Activated naive CD8-positive, alpha-beta T cell (primary cell): ENCODE data around the gene SIRT7.

Experiments used
- H3K27ac Mint-ChIP-seq: one replicate; pipeline ENCODE4 v1.8.0; 2021; ENCODE audit warnings: mixed read lengths
- H3K27me3 Mint-ChIP-seq: one replicate; pipeline ENCODE4 v1.8.0; 2021; ENCODE audit warnings: mixed read lengths
- H3K36me3 Mint-ChIP-seq: one replicate; pipeline ENCODE4 v1.8.0; 2021; ENCODE audit warnings: mixed read lengths
- H3K4me1 Mint-ChIP-seq: one replicate; pipeline ENCODE4 v1.8.0; 2021; ENCODE audit warnings: low read depth, mixed read lengths
- H3K4me3 Mint-ChIP-seq: one replicate; pipeline ENCODE4 v1.8.0; 2021; ENCODE audit warnings: mild to moderate bottlenecking, mixed read lengths
- H3K9me3 Mint-ChIP-seq: one replicate; pipeline ENCODE4 v1.8.0; 2021; ENCODE audit warnings: low read depth, mixed read lengths

The SIRT7 gene, protein sequence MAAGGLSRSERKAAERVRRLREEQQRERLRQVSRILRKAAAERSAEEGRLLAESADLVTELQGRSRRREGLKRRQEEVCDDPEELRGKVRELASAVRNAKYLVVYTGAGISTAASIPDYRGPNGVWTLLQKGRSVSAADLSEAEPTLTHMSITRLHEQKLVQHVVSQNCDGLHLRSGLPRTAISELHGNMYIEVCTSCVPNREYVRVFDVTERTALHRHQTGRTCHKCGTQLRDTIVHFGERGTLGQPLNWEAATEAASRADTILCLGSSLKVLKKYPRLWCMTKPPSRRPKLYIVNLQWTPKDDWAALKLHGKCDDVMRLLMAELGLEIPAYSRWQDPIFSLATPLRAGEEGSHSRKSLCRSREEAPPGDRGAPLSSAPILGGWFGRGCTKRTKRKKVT

DNA sequence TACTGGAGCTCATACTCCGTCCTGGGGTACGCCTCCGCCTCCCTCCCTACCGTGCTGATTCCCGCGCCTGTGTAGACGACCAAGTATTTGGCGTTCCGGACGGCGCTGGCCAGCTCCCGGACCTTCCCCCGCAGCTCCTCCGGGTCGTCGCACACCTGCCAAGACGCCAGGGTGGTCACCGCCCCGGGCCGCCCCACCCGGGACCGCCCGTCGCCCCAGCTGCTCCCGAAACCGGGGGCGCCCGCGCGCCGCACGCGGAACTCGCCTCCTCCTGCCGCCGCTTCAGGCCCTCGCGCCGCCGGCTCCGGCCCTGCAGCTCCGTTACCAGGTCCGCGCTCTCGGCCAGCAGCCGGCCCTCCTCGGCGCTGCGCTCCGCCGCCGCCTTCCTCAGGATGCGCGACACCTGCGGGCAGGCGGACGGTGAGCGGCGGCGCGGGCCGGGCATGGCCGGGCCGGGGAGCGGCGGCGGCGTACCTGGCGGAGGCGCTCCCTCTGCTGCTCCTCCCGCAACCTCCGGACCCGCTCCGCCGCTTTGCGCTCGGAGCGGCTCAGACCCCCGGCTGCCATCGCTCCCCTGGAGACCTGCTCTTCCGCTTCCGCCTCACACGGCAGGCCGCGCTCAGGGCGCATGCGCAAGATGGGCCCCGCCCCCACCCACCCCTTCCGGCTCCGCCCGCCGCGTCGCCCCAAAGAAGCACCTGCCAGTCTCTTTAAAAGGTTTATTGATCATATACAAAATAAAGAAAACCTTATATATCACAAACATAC lies at the start of gene SIRT7:
Gene SIRT7, minus strand, starts transcription at position 612 of the 768 bp plus-strand sequence. Its CDS starts 45 bp downstream, at position 567.
- peak within 1 kb of the TSS; percentile 89 for H3K4me3 Mint-ChIP-seq
- no peaks in the 10 kb centered on the region for H3K9me3 Mint-ChIP-seq
- H3K4me1 Mint-ChIP-seq: peaks cover 27% of the 10 kb centered on the region
- H3K27ac Mint-ChIP-seq: no peak within 1 kb of the TSS
- H3K27me3 Mint-ChIP-seq: no peaks in the 10 kb centered on the region
- H3K36me3 Mint-ChIP-seq: peaks cover 6% of the 10 kb centered on the region

DNA sequence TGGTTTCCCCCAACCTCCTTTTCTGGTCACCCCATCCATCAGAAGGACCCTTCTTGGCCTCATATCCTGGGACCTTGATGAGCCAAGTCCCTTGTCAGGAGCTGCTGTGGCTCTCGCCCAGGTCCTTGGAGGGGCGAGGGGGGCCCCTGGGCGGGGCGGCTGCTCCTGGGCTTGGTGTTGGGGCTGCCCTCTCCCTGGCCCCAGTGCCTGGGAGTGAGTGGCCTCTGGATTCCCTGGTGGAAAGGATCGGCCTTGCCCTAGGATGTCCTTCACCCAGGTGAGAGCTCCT lies 49.2 kb upstream of the SIRT7 start:
- Mint-ChIP-seq H3K4me1 (peaks cover 21% of the 10 kb centered on the region), H3K4me3 (no peak overlapping the region), H3K27me3 (peaks cover 1% of the 10 kb centered on the region), H3K27ac (no peak overlapping the region), H3K9me3 (no peaks in the 10 kb centered on the region), H3K36me3 (no peaks in the 10 kb centered on the region)

- no peak overlapping the region for H3K4me3 Mint-ChIP-seq
- no peak overlapping the region for H3K27ac Mint-ChIP-seq
- H3K27me3 Mint-ChIP-seq: peaks cover 1% of the 10 kb centered on the region
- peaks cover 21% of the 10 kb centered on the region for H3K4me1 Mint-ChIP-seq
- H3K9me3 Mint-ChIP-seq: no peaks in the 10 kb centered on the region
- no peaks in the 10 kb centered on the region for H3K36me3 Mint-ChIP-seq
Measured at GRCh38 chr17:81966343-81967243, 48.6 kb upstream of the SIRT7 start.

DNA sequence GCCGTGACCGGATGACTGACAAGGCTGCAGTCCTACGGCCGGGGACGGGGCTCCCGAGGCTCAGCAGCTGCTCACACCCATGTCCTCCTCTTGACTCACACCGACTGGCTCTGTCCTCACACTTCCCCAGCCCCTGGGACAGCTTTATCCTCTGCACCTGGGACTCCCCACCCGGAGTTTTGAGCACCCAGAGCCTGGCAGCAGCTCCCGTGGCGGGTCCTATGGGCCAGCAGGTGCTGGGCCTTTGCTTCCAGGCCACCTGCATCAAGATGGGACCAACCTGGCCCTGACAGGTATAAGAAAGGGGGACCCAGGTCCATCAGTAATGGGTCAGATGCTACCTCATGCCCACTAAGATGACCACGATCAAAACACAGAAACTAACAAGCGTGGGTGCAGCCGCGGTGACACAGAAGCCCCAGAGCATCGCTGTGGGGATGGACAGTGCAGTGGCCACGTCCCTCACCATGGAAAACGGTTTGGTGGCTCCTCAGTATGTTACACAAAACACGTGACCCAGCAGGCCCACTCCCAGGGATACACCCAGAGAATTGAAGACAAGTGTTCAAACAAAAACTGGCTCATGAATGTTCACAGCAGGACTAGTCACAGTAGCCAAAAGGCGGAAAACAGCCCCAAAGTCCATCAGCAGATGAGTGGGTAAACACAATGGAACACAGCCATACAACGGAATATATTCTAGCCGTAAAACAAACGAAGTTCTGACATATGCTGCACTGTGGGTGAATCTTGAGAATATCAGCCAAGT lies 46.3 kb upstream of the SIRT7 start:
- H3K9me3 Mint-ChIP-seq: no peaks in the 10 kb centered on the region
- H3K4me1 Mint-ChIP-seq: peaks cover 18% of the 10 kb centered on the region
- H3K27me3 Mint-ChIP-seq: peaks cover 1% of the 10 kb centered on the region
- no peak overlapping the region for H3K27ac Mint-ChIP-seq
- H3K4me3 Mint-ChIP-seq: no peak overlapping the region
- H3K36me3 Mint-ChIP-seq: no peaks in the 10 kb centered on the region

DNA sequence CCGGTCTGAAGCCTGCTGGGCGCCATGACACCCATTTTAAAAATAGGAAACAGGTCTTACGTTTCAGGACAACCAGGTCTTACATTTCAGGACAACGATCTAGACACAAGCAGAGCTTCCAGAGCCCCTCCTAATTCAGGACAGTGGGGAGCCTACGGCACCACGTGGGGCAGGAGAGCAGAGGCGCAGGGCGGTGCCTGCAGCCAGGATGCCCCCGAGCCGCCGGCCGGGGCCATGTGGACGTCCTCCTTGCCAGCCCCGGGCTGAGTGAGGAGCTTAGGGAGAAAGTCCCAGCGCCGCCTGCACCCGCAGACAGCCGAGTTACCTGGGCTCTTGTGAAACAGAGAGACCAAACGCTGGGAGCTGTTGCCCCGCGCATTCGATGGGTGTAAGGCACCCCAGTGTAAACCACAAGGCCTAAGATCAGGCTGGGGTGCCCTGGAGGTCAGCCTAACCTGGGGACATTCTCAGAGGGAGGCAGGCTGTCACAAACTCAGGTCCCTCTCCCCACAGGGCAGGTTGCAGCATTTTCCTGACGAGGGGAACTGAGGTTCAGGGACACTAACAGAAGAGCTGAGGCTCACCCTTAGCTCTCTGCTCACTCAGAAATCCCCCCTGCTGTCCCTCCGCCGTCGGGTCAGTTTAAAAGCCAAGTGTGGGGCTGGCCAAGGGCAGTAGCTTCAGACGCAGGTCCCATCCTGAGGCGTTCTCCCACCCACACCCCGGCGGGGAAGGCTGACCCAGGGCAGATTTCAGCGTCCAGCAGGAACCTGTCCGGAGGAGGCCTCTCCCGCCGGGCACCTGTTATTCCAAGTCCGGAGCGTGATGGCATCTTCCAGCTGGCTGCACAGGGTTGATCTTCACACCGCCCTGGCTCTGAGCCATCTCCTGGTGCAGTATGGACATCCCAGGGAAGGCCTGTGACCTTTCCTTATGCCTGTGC lies 44.8 kb upstream of the SIRT7 start:
- Mint-ChIP-seq H3K27ac (no peak overlapping the region), H3K9me3 (no peaks in the 10 kb centered on the region), H3K4me3 (peak overlapping the region; percentile 30), H3K4me1 (peaks cover 8% of the 10 kb centered on the region), H3K36me3 (no peaks in the 10 kb centered on the region), H3K27me3 (peaks cover 4% of the 10 kb centered on the region)

DNA sequence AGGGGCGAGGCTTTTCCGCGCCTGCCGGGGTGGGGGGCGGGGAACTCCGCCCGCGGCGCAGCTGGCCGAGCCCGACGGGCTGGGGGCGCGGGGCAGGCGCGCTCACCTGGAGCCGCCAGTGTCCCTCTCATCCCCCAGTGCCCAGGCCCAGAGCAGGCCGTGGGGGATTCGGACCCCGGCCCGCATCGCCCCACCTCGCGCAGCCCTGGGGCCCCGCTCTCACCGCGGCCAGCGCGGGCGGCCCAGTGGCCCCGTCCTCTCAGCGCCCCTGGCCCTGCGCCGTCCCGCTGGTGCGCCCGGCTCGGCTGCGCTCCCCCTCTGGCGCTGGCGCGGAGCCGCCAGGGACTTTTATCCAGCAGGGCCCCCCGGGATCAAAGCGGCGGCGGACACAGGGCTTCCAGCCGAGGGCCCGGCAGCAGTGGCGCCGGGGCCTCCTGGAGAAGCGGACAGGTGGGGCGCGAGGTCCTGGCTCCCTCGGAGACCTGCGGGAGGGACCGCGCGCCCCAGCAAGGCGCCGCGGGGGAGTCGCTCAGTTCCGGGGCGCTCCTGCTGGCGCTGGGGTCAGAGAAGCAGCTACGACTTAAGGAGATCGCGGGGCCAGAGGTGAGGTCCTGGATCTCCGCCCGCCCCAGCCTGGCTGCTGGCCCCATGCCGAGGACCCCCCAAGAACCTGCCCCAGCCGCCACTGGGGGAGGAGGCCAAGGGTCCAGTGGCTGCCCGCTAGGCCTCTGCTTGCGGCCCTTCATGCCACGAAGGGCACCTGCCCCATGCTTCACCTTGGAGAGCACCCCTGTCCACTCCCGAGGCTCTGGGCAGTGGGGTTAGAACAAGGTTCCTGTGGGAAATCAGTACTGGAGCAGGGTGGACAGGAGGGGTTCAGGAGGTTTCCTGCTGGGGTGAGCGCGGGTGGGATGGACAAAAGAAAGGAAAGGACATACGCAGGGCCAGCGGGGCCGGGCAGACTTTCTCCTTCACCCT lies 43.8 kb upstream of the SIRT7 start:
- H3K4me3 Mint-ChIP-seq: peak overlapping the region; percentile 30
- H3K27me3 Mint-ChIP-seq: peaks cover 4% of the 10 kb centered on the region
- no peaks in the 10 kb centered on the region for H3K9me3 Mint-ChIP-seq
- H3K4me1 Mint-ChIP-seq: peaks cover 8% of the 10 kb centered on the region
- H3K36me3 Mint-ChIP-seq: no peaks in the 10 kb centered on the region
- no peak overlapping the region for H3K27ac Mint-ChIP-seq

- Mint-ChIP-seq H3K36me3 (no peaks in the 10 kb centered on the region), H3K27me3 (peaks cover 4% of the 10 kb centered on the region), H3K4me3 (no peak within 1 kb of the TSS), H3K27ac (no peak within 1 kb of the TSS), H3K9me3 (no peaks in the 10 kb centered on the region), H3K4me1 (peaks cover 5% of the 10 kb centered on the region)
Measured at GRCh38 chr17:81961087-81961511, 43.1 kb upstream of the SIRT7 start, which contains the start of gene NOTUM. Gene NOTUM (minus strand): TSS chr17:81961187. CDS start chr17:81960909, 278 bp downstream.

DNA sequence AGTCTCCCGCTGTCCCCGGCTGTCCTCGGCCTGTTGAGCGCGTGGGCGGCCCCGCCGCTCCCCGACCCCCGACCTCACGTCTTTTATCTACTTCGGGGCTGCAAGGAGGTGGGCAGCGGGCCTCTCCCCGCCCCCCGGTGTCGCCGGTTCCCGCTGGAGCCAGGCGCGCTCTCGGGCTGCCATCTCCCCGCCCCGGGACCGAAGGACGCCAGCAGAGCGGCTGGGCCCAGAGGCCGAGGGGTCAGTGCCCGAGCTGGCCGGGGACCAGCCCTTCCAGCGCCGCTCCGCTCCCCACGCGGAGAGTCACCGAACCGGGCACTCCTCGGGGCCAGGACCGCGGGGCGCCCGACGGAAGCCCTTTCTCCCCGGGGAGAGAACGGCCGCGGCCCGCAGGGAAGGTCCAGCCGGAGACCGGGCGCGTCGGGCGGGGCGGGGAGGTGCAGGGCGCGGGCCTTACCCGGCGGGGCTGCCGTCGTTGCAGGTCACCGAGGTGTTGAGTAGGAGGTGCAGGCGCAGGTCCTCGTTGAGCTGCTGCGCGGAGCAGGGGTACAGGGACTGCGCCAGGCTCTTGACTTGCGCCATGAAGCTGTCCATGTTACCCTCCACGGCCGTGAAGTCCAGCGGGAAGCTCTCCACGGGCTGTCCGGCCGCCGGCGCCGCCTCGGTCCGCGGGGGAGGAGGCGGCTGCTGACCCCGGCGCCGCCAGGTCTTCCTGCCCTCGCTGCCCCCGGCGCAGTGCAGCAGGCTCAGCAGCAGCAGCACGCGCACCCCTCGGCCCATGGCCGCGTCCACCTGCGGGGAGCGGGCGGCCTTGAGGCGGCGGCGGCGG lies 42.4 kb upstream of the SIRT7 start:
- peaks cover 4% of the 10 kb centered on the region for H3K27me3 Mint-ChIP-seq

DNA sequence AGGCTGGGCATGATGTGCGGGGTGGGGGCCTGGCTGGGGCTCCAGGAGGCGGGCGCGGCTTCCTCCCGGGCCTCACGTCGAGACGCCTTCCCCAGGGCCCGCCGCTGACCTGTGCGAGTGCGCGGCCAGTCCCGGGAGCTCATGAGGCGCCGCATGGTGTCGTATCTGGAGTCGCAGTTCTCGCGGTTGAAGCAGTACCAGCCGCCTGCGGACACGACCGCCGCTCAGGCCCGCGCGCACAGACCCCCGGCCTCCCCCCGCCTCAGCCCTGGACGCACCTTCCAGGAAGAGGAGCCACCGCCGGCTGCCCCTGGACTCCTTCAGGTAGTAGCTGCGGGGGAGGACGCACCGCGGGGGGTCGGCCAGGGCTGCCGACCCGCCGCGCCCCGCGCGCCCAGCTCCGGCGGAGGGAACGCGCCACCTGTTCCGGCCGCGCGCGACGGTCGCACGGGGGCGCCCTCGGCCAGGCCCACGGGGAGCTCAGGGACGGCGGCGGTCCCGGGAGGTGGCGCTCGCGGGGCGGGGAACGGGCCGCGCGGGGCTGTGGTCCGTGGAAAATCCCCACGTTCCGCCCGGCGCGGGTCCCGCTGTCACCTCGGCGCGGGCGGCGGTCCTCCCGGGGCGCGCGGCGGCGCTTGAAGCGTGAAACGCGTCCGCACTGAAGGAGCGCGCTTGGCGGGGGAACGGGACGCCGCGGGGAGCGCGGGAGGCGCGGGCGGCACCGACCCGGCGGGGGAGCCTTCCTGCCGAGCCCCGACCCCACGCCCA lies 41.6 kb upstream of the SIRT7 start:
- H3K4me1 Mint-ChIP-seq: peaks cover 5% of the 10 kb centered on the region
- H3K27ac Mint-ChIP-seq: no peak overlapping the region
- peak overlapping the region; percentile 70 for H3K4me3 Mint-ChIP-seq
- H3K27me3 Mint-ChIP-seq: peaks cover 4% of the 10 kb centered on the region
- H3K9me3 Mint-ChIP-seq: no peaks in the 10 kb centered on the region
- H3K36me3 Mint-ChIP-seq: no peaks in the 10 kb centered on the region

More for the DNA sequence above, 42.4 kb upstream of the SIRT7 start:
- Mint-ChIP-seq H3K9me3 (no peaks in the 10 kb centered on the region), H3K36me3 (no peaks in the 10 kb centered on the region), H3K4me1 (peaks cover 5% of the 10 kb centered on the region), H3K4me3 (no peak overlapping the region), H3K27ac (no peak overlapping the region)

DNA sequence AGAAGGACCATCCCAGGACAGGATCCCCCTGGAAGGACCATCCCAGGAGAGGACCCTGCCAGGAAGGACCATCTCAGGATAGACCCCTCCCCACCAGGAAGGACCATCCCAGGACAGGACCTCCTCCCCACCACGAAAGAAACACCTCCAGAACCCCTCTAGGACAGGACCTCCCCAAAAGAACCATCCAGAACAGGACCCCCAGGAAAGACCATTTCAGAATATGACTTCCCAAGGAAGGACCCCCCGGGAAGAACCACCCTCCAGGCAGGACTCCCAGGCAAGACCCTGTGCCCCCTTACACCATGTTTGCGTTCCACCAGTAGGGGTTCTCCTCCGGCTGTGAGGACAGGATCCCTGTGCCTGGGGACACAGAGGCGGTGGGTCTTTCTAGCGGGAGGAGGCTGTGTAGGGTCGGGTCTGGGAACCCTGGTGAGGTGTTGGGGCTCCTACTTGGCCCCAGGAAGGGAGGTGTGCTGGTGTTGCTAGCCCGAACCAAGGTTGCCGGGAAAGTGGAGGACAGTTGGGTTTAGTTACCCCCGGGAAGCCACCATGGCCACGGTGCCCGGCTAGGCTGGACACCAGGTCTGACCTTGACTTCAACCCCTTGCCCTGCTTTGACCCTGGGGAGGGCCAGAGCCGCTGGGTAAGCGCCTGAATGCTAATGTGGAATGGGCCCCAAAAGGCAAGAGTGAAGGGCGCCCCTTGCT lies 40.8 kb upstream of the SIRT7 start:
- H3K4me3 Mint-ChIP-seq: peak overlapping the region; percentile 70
- no peak overlapping the region for H3K27ac Mint-ChIP-seq
- H3K27me3 Mint-ChIP-seq: peaks cover 4% of the 10 kb centered on the region
- no peaks in the 10 kb centered on the region for H3K36me3 Mint-ChIP-seq
- H3K9me3 Mint-ChIP-seq: no peaks in the 10 kb centered on the region
- peaks cover 5% of the 10 kb centered on the region for H3K4me1 Mint-ChIP-seq
